ENCODE data around the gene RSPO1. TPM values are rescaled to one million over a fixed set of nuclear protein-coding genes. Genes with fewer than 3 reads are reported as not detected.

Gene RSPO1
- total and polyA plus RNA-seq, 2 of the 13 experiments (the other 11 are each of a cell fraction or from before 2014, with no cell fraction given): not detected

DNA sequence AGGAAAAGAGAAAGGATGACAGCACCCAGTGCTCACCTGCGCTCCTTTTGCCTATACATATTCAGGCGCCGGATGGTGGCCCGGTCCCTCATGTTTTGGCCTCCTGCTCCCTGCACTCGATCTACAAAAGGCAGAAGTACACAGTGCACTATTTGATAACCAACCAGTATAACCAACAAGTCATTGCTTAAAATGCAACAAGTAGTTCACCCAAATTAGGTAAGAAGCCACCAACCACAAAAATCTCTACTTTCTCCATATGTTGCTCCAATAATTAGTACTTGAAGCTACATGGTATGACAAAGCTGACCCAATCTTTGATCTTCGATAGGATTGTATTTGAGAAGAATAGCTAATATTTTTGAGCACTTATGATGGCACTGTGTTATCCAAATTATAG, 41.0 kb downstream of the RSPO1 start:
- no peaks in the 10 kb centered on the region for H3K9me3 ChIP-seq (ENCODE audit: low read length)
- no peak for ATAC-seq
- ChIA-PET POLR2A (no interaction called here), CTCF (ENCODE audit: low intra/inter-chr PET ratio, low total read pairs) (no interaction called here)
- no peak overlapping the region for H3K9ac ChIP-seq (ENCODE audit: insufficient read depth, low read depth, low read length)
- no peak overlapping the region for H3K27ac ChIP-seq (ENCODE audit: extremely low read length, insufficient read depth, low read length)
- FAIRE-seq: no peak
- H2AFZ ChIP-seq (ENCODE audit: low read length): no peak overlapping the region
- H3K36me3 ChIP-seq (replicated peaks in 1 of 2; ENCODE audit: control insufficient read depth in 1 of 2, insufficient read depth in 2 of 2, low read length in 2 of 2): peaks cover 14 to 41% of the 10 kb centered on the region in 2 experiments
- WGBS (ENCODE audit: low lambda C conversion rate): 100% methylated on average over 6 of the region's 6 CpGs
- peaks cover 5% of the 10 kb centered on the region; the same call in 1 of the 2 replicates for H4K20me1 ChIP-seq (ENCODE audit: insufficient read depth, low read length)
- peaks cover 32% of the 10 kb centered on the region for H3K79me2 ChIP-seq (ENCODE audit: insufficient read depth, low read length)
- peaks cover 0 to 6% of the 10 kb centered on the region in 2 experiments; a peak in 2 of 5 replicates for H3K27me3 ChIP-seq (ENCODE audit: control insufficient read depth in 1 of 2, insufficient read depth in 2 of 2, low read length in 2 of 2)
- peak overlapping the region; percentile 85 for H3K4me2 ChIP-seq (ENCODE audit: low read depth, low read length)
- H3K4me3 ChIP-seq (replicated peaks in 1 of 3; ENCODE audit: insufficient read depth in 1 of 3, low read depth in 2 of 3, low read length in 3 of 3): peak overlapping the region in 2 of 3 experiments; percentile 87 to 90; a peak in 3 of 6 replicates
- no peak for TF ChIP-seq ZNF619 (CRISPR knock-in tag; IDR thresholded peaks at IDR 0.05)
- no peak for TF ChIP-seq ELF4 (CRISPR knock-in tag; IDR thresholded peaks at IDR 0.05; ENCODE audit: borderline replicate concordance)
- TF ChIP-seq, protein P1, sequence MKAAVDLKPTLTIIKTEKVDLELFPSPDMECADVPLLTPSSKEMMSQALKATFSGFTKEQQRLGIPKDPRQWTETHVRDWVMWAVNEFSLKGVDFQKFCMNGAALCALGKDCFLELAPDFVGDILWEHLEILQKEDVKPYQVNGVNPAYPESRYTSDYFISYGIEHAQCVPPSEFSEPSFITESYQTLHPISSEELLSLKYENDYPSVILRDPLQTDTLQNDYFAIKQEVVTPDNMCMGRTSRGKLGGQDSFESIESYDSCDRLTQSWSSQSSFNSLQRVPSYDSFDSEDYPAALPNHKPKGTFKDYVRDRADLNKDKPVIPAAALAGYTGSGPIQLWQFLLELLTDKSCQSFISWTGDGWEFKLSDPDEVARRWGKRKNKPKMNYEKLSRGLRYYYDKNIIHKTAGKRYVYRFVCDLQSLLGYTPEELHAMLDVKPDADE (CRISPR knock-in tag; IDR thresholded peaks at IDR 0.05): no peak
- TF ChIP-seq, protein P2, sequence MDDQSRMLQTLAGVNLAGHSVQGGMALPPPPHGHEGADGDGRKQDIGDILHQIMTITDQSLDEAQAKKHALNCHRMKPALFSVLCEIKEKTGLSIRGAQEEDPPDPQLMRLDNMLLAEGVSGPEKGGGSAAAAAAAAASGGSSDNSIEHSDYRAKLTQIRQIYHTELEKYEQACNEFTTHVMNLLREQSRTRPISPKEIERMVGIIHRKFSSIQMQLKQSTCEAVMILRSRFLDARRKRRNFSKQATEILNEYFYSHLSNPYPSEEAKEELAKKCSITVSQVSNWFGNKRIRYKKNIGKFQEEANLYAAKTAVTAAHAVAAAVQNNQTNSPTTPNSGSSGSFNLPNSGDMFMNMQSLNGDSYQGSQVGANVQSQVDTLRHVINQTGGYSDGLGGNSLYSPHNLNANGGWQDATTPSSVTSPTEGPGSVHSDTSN (CRISPR knock-in tag; IDR thresholded peaks at IDR 0.05; ENCODE audit: borderline replicate concordance): no peak
- TF ChIP-seq, protein P3, sequence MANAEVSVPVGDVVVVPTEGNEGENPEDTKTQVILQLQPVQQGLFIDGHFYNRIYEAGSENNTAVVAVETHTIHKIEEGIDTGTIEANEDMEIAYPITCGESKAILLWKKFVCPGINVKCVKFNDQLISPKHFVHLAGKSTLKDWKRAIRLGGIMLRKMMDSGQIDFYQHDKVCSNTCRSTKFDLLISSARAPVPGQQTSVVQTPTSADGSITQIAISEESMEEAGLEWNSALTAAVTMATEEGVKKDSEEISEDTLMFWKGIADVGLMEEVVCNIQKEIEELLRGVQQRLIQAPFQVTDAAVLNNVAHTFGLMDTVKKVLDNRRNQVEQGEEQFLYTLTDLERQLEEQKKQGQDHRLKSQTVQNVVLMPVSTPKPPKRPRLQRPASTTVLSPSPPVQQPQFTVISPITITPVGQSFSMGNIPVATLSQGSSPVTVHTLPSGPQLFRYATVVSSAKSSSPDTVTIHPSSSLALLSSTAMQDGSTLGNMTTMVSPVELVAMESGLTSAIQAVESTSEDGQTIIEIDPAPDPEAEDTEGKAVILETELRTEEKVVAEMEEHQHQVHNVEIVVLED (CRISPR knock-in tag; IDR thresholded peaks at IDR 0.05; ENCODE audit: borderline replicate concordance): no peak
- TF ChIP-seq, protein P4, sequence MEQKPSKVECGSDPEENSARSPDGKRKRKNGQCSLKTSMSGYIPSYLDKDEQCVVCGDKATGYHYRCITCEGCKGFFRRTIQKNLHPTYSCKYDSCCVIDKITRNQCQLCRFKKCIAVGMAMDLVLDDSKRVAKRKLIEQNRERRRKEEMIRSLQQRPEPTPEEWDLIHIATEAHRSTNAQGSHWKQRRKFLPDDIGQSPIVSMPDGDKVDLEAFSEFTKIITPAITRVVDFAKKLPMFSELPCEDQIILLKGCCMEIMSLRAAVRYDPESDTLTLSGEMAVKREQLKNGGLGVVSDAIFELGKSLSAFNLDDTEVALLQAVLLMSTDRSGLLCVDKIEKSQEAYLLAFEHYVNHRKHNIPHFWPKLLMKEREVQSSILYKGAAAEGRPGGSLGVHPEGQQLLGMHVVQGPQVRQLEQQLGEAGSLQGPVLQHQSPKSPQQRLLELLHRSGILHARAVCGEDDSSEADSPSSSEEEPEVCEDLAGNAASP (CRISPR knock-in tag; IDR thresholded peaks at IDR 0.05; ENCODE audit: borderline replicate concordance): no peak
- no peak for TF ChIP-seq MTF1 (CRISPR knock-in tag; IDR thresholded peaks at IDR 0.05)
- no peak for TF ChIP-seq TAF15 (IDR thresholded peaks at IDR 0.05; ENCODE audit: low read depth, low read length, poor library complexity, severe bottlenecking)
- no peak for TF ChIP-seq ZNF615 (CRISPR knock-in tag; IDR thresholded peaks at IDR 0.05; ENCODE audit: borderline replicate concordance)
- TF ChIP-seq, protein P5, sequence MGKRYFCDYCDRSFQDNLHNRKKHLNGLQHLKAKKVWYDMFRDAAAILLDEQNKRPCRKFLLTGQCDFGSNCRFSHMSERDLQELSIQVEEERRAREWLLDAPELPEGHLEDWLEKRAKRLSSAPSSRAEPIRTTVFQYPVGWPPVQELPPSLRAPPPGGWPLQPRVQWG (CRISPR knock-in tag; IDR thresholded peaks at IDR 0.05; ENCODE audit: borderline replicate concordance, low read depth): no peak
- no peak for TF ChIP-seq ZNF180 (CRISPR knock-in tag; IDR thresholded peaks at IDR 0.05; ENCODE audit: borderline replicate concordance, low read depth)
- TF ChIP-seq, protein P6, sequence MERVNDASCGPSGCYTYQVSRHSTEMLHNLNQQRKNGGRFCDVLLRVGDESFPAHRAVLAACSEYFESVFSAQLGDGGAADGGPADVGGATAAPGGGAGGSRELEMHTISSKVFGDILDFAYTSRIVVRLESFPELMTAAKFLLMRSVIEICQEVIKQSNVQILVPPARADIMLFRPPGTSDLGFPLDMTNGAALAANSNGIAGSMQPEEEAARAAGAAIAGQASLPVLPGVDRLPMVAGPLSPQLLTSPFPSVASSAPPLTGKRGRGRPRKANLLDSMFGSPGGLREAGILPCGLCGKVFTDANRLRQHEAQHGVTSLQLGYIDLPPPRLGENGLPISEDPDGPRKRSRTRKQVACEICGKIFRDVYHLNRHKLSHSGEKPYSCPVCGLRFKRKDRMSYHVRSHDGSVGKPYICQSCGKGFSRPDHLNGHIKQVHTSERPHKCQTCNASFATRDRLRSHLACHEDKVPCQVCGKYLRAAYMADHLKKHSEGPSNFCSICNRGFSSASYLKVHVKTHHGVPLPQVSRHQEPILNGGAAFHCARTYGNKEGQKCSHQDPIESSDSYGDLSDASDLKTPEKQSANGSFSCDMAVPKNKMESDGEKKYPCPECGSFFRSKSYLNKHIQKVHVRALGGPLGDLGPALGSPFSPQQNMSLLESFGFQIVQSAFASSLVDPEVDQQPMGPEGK (CRISPR knock-in tag; IDR thresholded peaks at IDR 0.05): no peak
- no peak for TF ChIP-seq MEF2D (CRISPR knock-in tag; IDR thresholded peaks at IDR 0.05)
- TF ChIP-seq, protein P7, sequence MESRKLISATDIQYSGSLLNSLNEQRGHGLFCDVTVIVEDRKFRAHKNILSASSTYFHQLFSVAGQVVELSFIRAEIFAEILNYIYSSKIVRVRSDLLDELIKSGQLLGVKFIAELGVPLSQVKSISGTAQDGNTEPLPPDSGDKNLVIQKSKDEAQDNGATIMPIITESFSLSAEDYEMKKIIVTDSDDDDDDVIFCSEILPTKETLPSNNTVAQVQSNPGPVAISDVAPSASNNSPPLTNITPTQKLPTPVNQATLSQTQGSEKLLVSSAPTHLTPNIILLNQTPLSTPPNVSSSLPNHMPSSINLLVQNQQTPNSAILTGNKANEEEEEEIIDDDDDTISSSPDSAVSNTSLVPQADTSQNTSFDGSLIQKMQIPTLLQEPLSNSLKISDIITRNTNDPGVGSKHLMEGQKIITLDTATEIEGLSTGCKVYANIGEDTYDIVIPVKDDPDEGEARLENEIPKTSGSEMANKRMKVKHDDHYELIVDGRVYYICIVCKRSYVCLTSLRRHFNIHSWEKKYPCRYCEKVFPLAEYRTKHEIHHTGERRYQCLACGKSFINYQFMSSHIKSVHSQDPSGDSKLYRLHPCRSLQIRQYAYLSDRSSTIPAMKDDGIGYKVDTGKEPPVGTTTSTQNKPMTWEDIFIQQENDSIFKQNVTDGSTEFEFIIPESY (CRISPR knock-in tag; IDR thresholded peaks at IDR 0.05): no peak
- peaks cover 25% of the 10 kb centered on the region for H3K4me1 ChIP-seq (ENCODE audit: insufficient read depth, low read length)
- no TSS peak for BruUV-seq (replicated peaks)
- intact Hi-C loops (cut with micrococcal nuclease; ENCODE audit: unreplicated experiment): no loop called here
- DNase-seq (ENCODE audit: low spot score): no peak
- in situ Hi-C loops (cut with HindIII; ENCODE audit: extremely low pct_ligation_motif_present, low pct_unique_long_range_greater_than_20kb): no loop called here
